B cell (primary cell): ENCODE data around the gene AHDC1.

Source experiments
- CTCF ChIP-seq: fragments of 200-600 bp; IDR thresholded peaks from one replicate; pipeline ENCODE4 v1.8.0; 2022; ENCODE audit warnings: antibody characterized with exemption, mild to moderate bottlenecking
- EZH2 ChIP-seq: IDR thresholded peaks from 2 replicates; pipeline ENCODE4 v1.6.1; 2012; ENCODE audit warnings: borderline replicate concordance, low read depth, mild to moderate bottlenecking, moderate library complexity, low read length; ENCODE audit not compliant: insufficient read depth, poor library complexity, severe bottlenecking

GRCh38 chr1:27598295-27598687 is 5.7 kb downstream of the AHDC1 start:
- TF ChIP-seq CTCF, result no peak
- TF ChIP-seq EZH2, result no peak
